Measurements from ENCODE around the gene MMP8.

Gene MMP8

DNA sequence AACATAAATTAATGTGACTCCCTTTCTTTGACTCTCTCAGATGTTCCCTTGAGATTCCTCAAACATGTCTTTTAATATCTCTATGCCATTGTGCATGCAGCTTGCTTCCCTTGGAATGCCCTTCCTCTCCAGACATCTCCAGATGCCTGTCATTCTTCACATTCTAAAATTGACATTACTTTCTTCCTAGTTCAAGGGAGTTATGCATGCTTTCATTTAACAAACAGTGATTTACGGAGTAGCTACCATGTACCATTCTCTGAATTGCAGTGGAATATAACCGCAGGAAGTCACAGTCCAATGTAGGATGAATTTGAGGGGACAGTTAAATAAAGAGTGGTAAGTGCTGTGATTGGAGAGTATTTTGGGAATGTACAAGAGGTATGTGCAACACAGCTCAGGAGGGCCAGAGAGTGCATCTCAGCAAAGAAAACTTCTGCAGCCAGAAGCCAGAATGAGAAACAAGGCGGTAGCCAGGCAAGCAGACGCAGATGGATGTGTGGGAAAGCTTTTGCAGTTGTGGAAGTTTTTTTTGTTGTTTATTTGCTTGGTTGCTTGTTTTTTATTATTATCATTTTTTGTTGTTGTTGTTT lies 37.0 kb upstream of the MMP8 start (continued):
- TF ChIP-seq KLF10 (tag by site-specific recombination; IDR thresholded peaks at IDR 0.05) (no peak), ZNF121 (tag by site-specific recombination; IDR thresholded peaks at IDR 0.05) (no peak), MYNN (tag by site-specific recombination; IDR thresholded peaks at IDR 0.05; ENCODE audit: borderline replicate concordance) (no peak), ZNF623 (tag by site-specific recombination; IDR thresholded peaks at IDR 0.05) (no peak), KLF9 (tag by site-specific recombination; IDR thresholded peaks at IDR 0.05; ENCODE audit: low read depth) (no peak), ZNF146 (tag by site-specific recombination; IDR thresholded peaks at IDR 0.05) (no peak), ZNF626 (tag by site-specific recombination; IDR thresholded peaks at IDR 0.05) (no peak), ZNF211 (tag by site-specific recombination; IDR thresholded peaks at IDR 0.05; ENCODE audit: low read depth) (no peak)
- TF ChIP-seq, protein P1, sequence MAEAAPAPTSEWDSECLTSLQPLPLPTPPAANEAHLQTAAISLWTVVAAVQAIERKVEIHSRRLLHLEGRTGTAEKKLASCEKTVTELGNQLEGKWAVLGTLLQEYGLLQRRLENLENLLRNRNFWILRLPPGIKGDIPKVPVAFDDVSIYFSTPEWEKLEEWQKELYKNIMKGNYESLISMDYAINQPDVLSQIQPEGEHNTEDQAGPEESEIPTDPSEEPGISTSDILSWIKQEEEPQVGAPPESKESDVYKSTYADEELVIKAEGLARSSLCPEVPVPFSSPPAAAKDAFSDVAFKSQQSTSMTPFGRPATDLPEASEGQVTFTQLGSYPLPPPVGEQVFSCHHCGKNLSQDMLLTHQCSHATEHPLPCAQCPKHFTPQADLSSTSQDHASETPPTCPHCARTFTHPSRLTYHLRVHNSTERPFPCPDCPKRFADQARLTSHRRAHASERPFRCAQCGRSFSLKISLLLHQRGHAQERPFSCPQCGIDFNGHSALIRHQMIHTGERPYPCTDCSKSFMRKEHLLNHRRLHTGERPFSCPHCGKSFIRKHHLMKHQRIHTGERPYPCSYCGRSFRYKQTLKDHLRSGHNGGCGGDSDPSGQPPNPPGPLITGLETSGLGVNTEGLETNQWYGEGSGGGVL (tag by site-specific recombination; IDR thresholded peaks at IDR 0.05), result no peak

DNA sequence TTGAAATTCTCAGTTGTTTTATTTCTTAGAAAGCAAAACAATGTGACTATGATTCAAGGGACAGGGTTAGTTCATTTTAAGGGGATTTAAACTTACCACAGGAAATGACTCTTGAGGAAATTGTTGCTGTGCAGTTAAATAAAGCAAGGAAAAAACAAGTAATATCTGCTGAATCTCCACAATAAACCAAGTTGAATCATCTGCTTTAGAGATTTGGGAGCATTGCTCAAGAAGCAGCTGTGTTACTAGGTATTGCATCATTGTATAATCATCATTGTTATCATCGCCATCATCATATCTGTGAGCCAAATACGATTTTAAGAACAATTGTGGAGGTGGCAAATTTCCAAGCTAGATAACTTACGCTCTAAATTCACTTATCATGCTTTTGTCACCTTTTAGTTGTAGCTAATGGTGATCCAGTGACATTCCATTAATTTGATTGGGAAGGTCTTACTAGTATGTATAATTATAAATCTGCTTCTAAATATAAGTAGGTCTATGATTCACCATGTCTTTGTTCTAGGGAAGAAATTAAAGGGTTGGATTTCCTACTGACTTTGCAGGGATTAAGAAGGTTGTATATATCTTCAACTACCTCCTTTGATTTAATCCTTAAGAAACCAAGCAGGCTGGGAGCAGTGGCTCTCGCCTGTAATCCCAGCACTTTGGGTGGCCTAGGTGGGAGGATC lies 35.7 kb upstream of the MMP8 start:
- Histone ChIP-seq H3K4me1 (ENCODE audit: control insufficient read depth, insufficient read depth, low read length) (no peaks in the 10 kb centered on the region), H3K36me3 (ENCODE audit: control insufficient read depth in 2 of 2, insufficient read depth in 1 of 2, low read length in 2 of 2) (no peaks in the 10 kb centered on the region), H3K4me3 (ENCODE audit: low read depth, low read length) (no peak overlapping the region), H3K27ac (ENCODE audit: extremely low read depth, low read depth, low read length) (no peak overlapping the region), H3K9me3 (ENCODE audit: control insufficient read depth, insufficient read depth, low read depth, low read length) (no peaks in the 10 kb centered on the region)
- CTCF ChIA-PET, result interaction anchor here (0.8 to 1.2 kb wide), 3 partner anchors 10 to 35 kb away, joined by 3 read pairs; no protein-coding TSS in a partner anchor
- POLR2A ChIA-PET, result no interaction called here
- TF ChIP-seq, protein P2, sequence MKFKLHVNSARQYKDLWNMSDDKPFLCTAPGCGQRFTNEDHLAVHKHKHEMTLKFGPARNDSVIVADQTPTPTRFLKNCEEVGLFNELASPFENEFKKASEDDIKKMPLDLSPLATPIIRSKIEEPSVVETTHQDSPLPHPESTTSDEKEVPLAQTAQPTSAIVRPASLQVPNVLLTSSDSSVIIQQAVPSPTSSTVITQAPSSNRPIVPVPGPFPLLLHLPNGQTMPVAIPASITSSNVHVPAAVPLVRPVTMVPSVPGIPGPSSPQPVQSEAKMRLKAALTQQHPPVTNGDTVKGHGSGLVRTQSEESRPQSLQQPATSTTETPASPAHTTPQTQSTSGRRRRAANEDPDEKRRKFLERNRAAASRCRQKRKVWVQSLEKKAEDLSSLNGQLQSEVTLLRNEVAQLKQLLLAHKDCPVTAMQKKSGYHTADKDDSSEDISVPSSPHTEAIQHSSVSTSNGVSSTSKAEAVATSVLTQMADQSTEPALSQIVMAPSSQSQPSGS (tag by site-specific recombination; IDR thresholded peaks at IDR 0.05; ENCODE audit: low read depth), result 0 out of 2 replicates have a peak, but pooled peaks have one; percentile 13
- 0 out of 2 replicates have a peak, but pooled peaks have one; percentile 50 for TF ChIP-seq ZNF621 (tag by site-specific recombination; IDR thresholded peaks at IDR 0.05)
- no peak for TF ChIP-seq ZNF837 (tag by site-specific recombination; IDR thresholded peaks at IDR 0.05)
- TF ChIP-seq, protein P3, sequence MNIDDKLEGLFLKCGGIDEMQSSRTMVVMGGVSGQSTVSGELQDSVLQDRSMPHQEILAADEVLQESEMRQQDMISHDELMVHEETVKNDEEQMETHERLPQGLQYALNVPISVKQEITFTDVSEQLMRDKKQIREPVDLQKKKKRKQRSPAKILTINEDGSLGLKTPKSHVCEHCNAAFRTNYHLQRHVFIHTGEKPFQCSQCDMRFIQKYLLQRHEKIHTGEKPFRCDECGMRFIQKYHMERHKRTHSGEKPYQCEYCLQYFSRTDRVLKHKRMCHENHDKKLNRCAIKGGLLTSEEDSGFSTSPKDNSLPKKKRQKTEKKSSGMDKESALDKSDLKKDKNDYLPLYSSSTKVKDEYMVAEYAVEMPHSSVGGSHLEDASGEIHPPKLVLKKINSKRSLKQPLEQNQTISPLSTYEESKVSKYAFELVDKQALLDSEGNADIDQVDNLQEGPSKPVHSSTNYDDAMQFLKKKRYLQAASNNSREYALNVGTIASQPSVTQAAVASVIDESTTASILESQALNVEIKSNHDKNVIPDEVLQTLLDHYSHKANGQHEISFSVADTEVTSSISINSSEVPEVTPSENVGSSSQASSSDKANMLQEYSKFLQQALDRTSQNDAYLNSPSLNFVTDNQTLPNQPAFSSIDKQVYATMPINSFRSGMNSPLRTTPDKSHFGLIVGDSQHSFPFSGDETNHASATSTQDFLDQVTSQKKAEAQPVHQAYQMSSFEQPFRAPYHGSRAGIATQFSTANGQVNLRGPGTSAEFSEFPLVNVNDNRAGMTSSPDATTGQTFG (tag by site-specific recombination; IDR thresholded peaks at IDR 0.05; ENCODE audit: borderline replicate concordance), result no peak
- TF ChIP-seq KLF16 (tag by site-specific recombination; IDR thresholded peaks at IDR 0.05), result peak; percentile 37; the same call in 1 of the 2 replicates
- peak; percentile 81 for TF ChIP-seq ZNF366 (tag by site-specific recombination; conservative IDR thresholded peaks at IDR 0.05)
- no peak for TF ChIP-seq GLI4 (tag by site-specific recombination; IDR thresholded peaks at IDR 0.05)
- 0 out of 2 replicates have a peak, but pooled peaks have one; percentile 23 for TF ChIP-seq ZNF660 (tag by site-specific recombination; IDR thresholded peaks at IDR 0.05)
- peak; percentile 95 for TF ChIP-seq SP7 (tag by site-specific recombination; IDR thresholded peaks at IDR 0.05)
- TF ChIP-seq, protein P1 (tag by site-specific recombination; IDR thresholded peaks at IDR 0.05), result peak; percentile 50
- TF ChIP-seq SP3 (tag by site-specific recombination; IDR thresholded peaks at IDR 0.05), result peak; percentile 26; the same call in 1 of the 2 replicates
- TF ChIP-seq, protein P4, sequence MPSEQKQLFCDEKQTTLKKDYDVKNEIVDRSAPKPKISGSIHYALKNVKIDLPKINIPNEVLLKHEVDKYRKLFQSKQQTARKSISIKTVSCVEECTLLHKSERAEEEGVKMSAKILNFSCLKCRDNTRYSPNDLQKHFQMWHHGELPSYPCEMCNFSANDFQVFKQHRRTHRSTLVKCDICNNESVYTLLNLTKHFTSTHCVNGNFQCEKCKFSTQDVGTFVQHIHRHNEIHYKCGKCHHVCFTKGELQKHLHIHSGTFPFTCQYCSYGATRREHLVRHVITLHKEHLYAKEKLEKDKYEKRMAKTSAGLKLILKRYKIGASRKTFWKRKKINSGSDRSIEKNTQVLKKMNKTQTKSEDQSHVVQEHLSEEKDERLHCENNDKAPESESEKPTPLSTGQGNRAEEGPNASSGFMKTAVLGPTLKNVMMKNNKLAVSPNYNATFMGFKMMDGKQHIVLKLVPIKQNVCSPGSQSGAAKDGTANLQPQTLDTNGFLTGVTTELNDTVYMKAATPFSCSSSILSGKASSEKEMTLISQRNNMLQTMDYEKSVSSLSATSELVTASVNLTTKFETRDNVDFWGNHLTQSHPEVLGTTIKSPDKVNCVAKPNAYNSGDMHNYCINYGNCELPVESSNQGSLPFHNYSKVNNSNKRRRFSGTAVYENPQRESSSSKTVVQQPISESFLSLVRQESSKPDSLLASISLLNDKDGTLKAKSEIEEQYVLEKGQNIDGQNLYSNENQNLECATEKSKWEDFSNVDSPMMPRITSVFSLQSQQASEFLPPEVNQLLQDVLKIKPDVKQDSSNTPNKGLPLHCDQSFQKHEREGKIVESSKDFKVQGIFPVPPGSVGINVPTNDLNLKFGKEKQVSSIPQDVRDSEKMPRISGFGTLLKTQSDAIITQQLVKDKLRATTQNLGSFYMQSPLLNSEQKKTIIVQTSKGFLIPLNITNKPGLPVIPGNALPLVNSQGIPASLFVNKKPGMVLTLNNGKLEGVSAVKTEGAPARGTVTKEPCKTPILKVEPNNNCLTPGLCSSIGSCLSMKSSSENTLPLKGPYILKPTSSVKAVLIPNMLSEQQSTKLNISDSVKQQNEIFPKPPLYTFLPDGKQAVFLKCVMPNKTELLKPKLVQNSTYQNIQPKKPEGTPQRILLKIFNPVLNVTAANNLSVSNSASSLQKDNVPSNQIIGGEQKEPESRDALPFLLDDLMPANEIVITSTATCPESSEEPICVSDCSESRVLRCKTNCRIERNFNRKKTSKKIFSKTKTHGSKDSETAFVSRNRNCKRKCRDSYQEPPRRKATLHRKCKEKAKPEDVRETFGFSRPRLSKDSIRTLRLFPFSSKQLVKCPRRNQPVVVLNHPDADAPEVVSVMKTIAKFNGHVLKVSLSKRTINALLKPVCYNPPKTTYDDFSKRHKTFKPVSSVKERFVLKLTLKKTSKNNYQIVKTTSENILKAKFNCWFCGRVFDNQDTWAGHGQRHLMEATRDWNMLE (tag by site-specific recombination; conservative IDR thresholded peaks at IDR 0.05; ENCODE audit: low read depth), result peak; percentile 49
- 0 out of 2 replicates have a peak, but pooled peaks have one; percentile 41 for TF ChIP-seq ZNF350 (tag by site-specific recombination; IDR thresholded peaks at IDR 0.05)

Data from HEK293 (cell line).